Breast epithelium (tissue), 3 donors: Measurements from ENCODE around the gene FOXD2.

Experiments used
- POLR2A ChIP-seq: fragments of 450-650 bp; IDR thresholded peaks from one replicate; pipeline ENCODE4 v1.6.1; 2016; ENCODE audit warnings: antibody characterized with exemption, mild to moderate bottlenecking, moderate library complexity
- POLR2AphosphoS5 ChIP-seq, 3 donors: sonication (generic); formaldehyde crosslinking; IDR thresholded peaks; one replicate each; pipeline ENCODE4 v1.6.1; 2017; ENCODE audit warnings: antibody characterized with exemption in 3 of 3
- TF ChIP-seq, protein P1 (sequence below), 3 donors: fragments of 450-650 bp; IDR thresholded peaks; one replicate each; pipeline ENCODE4 v1.5.1; 2016 to 2017; ENCODE audit warnings: antibody characterized with exemption in 3 of 3, mild to moderate bottlenecking in 3 of 3, moderate library complexity in 3 of 3

DNA sequence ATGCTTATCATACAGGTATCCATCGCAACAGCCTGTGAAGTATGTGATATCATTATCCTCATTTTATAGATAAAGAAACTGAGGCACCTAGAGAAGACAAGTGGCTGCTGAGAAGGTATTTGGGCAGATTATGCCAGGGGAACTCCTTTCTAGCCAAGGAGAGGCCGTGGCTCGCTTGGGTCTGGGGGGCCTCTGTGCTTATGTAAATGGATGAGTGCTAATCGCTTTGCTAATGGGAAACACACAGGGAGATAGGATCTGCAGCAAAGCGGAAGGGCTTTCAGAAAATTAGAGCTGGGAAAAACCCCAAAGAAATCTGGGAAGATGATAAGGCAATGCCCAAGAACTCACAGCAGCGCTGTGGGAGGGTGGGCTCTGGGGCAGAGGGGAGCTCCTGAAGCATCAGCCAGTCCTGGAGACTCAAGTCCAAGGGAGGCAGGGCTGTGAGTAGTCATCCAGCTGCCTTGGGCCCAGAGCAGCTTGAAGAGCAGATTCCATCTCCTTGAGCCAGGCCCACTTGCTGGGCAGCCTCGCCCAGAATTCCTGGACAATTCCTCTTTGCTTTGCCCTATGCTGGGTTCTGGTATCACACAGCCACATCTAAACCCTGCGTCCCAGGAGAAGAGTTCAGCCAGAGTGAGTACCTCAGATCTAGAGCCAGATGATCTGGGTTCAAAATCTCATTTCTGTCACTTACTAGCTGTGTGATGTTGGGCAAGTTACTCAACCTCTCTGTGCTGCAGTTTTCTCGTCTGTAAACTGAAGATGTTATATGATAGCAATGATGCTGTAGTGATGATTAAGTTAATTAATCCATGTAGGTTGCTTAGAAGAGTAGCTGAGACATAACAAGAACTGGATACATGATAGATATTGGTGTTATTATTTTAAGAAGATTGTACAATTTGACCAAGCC, 36.7 kb downstream of the FOXD2 start:
- no peak for TF ChIP-seq POLR2AphosphoS5 (IDR thresholded peaks at IDR 0.05)
- TF ChIP-seq, protein P1, sequence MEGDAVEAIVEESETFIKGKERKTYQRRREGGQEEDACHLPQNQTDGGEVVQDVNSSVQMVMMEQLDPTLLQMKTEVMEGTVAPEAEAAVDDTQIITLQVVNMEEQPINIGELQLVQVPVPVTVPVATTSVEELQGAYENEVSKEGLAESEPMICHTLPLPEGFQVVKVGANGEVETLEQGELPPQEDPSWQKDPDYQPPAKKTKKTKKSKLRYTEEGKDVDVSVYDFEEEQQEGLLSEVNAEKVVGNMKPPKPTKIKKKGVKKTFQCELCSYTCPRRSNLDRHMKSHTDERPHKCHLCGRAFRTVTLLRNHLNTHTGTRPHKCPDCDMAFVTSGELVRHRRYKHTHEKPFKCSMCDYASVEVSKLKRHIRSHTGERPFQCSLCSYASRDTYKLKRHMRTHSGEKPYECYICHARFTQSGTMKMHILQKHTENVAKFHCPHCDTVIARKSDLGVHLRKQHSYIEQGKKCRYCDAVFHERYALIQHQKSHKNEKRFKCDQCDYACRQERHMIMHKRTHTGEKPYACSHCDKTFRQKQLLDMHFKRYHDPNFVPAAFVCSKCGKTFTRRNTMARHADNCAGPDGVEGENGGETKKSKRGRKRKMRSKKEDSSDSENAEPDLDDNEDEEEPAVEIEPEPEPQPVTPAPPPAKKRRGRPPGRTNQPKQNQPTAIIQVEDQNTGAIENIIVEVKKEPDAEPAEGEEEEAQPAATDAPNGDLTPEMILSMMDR (IDR thresholded peaks at IDR 0.05), result no peak
- no peak for TF ChIP-seq POLR2A
